IMR-90 (cell line): ENCODE data around the gene RUNX3. TPM values are rescaled to one million over a fixed set of nuclear protein-coding genes. Genes with fewer than 3 reads are reported as not detected.

Experiments used
- ATAC-seq: fragments of 200-7000 bp; cut with Tn5 transposase; 2 replicates; pipeline ENCODE4 v1.9.1; 2020; ENCODE audit warnings: low read depth, mild to moderate bottlenecking, moderate library complexity
- BruUV-seq: library from RNA; stranded (reverse); fragments of 400-500 nt; replicated peaks from 2 replicates; lab custom pipeline; 2021; lab: Mats Ljungman, UMichigan
- CTCF ChIA-PET: fragments of 300-600 bp; formaldehyde crosslinking; extraction: SDS; loops from one replicate; lab custom pipeline; 2021; ENCODE audit warnings: antibody characterized with exemption; lab: Yijun Ruan, JAX
- POLR2A ChIA-PET: fragments of 300-600 bp; sonication (Branson Sonifier 250); formaldehyde crosslinking; loops from one replicate; lab custom pipeline; 2022; ENCODE audit warnings: antibody characterized with exemption; ENCODE audit not compliant: unreplicated experiment; lab: Charles Lee
- DNase-seq: peaks from one replicate; pipeline ENCODE4 v3.0.0; 2013
- H2AFZ ChIP-seq: replicated peaks from 2 replicates; pipeline ENCODE3; 2013; ENCODE audit warnings: low read length, mild to moderate bottlenecking; ENCODE audit not compliant: poor library complexity
- H2AK5ac ChIP-seq: 2 replicates; pipeline ENCODE4 v1.6.1; 2013; ENCODE audit warnings: low read depth, low read length, inconsistent platforms
- H2AK9ac ChIP-seq: replicated peaks from 2 replicates; pipeline ENCODE3; 2013; ENCODE audit warnings: mild to moderate bottlenecking, low read depth, low read length, moderate library complexity; ENCODE audit not compliant: poor library complexity
- H2BK120ac ChIP-seq: 2 replicates; pipeline ENCODE4 v1.6.1; 2013; ENCODE audit warnings: low read depth, low read length, inconsistent platforms
- H2BK15ac ChIP-seq: 3 replicates; pipeline ENCODE4 v1.6.1; 2013; ENCODE audit warnings: low read depth, low read length, inconsistent platforms
- H2BK20ac ChIP-seq: 2 replicates; pipeline ENCODE4 v1.6.1; 2013; ENCODE audit warnings: low read depth, mild to moderate bottlenecking, inconsistent platforms, low read length, moderate library complexity
- H2BK5ac ChIP-seq: 2 replicates; pipeline ENCODE4 v1.6.1; 2013; ENCODE audit warnings: mild to moderate bottlenecking, low read depth, low read length, inconsistent platforms; ENCODE audit not compliant: poor library complexity, severe bottlenecking
- H3K14ac ChIP-seq: replicated peaks from 2 replicates; pipeline ENCODE4 v1.6.1; 2013; ENCODE audit warnings: low read depth, low read length, inconsistent platforms
- H3K18ac ChIP-seq: 2 replicates; pipeline ENCODE4 v1.6.1; 2013; ENCODE audit warnings: low read depth, low read length, control low read depth
- H3K23ac ChIP-seq: 2 replicates; pipeline ENCODE4 v1.6.1; 2013; ENCODE audit warnings: low read depth, low read length, inconsistent platforms
- H3K27ac ChIP-seq: 2 replicates; pipeline ENCODE4 v1.5.1; 2013; ENCODE audit warnings: mild to moderate bottlenecking, control low read depth, low read length; ENCODE audit not compliant: insufficient read depth
- H3K27me3 ChIP-seq: 2 replicates; pipeline ENCODE4 v1.6.1; 2013; ENCODE audit warnings: low read length; ENCODE audit not compliant: control insufficient read depth, insufficient read depth
- H3K36me3 ChIP-seq: 2 replicates; pipeline ENCODE4 v1.6.1; 2013; ENCODE audit warnings: low read length, mixed read lengths; ENCODE audit not compliant: control insufficient read depth, insufficient read depth
- H3K4ac ChIP-seq: 2 replicates; pipeline ENCODE4 v1.6.1; 2013; ENCODE audit warnings: low read depth, low read length, inconsistent platforms
- H3K4me1 ChIP-seq: 2 replicates; pipeline ENCODE4 v1.6.1; 2013; ENCODE audit warnings: low read length, mixed read lengths; ENCODE audit not compliant: control insufficient read depth, insufficient read depth
- H3K4me2 ChIP-seq: 2 replicates; pipeline ENCODE4 v1.6.1; 2013; ENCODE audit warnings: low read depth, mild to moderate bottlenecking, control low read depth, low read length, moderate library complexity
- H3K4me3 ChIP-seq: 2 replicates; pipeline ENCODE4 v1.5.1; 2013; ENCODE audit warnings: low read depth, mild to moderate bottlenecking, control low read depth, low read length, moderate library complexity; ENCODE audit not compliant: insufficient read depth
- H3K56ac ChIP-seq: 2 replicates; pipeline ENCODE4 v1.6.1; 2013; ENCODE audit warnings: low read length, inconsistent platforms; ENCODE audit not compliant: insufficient read depth; ENCODE audit errors: extremely low read depth
- H3K79me1 ChIP-seq, 2 experiments: 2 replicates each; pipeline ENCODE4 v1.6.1; 2013; ENCODE audit warnings: low read length in 2 of 2, inconsistent platforms in 1 of 2, low read depth in 1 of 2
- H3K9ac ChIP-seq: 2 replicates; pipeline ENCODE4 v1.6.1; 2013; ENCODE audit warnings: low read depth, low read length, control low read depth
- H3K9me1 ChIP-seq: 2 replicates; pipeline ENCODE4 v1.6.1; 2013; ENCODE audit warnings: low read length, inconsistent platforms; ENCODE audit not compliant: insufficient read depth
- H3K9me3 ChIP-seq: 2 replicates; pipeline ENCODE4 v1.6.1; 2013; ENCODE audit warnings: low read length; ENCODE audit not compliant: control insufficient read depth, insufficient read depth
- H4K20me1 ChIP-seq: 2 replicates; pipeline ENCODE4 v1.6.1; 2013; ENCODE audit warnings: low read length, inconsistent platforms; ENCODE audit not compliant: insufficient read depth
- H4K5ac ChIP-seq: 2 replicates; pipeline ENCODE4 v1.6.1; 2013; ENCODE audit warnings: mild to moderate bottlenecking, low read depth, low read length, control low read depth
- H4K8ac ChIP-seq, 2 experiments: 2 replicates each; pipeline ENCODE4 v1.6.1; 2013; ENCODE audit warnings: low read depth in 2 of 2, low read length in 2 of 2, control low read depth in 1 of 2, inconsistent platforms in 1 of 2
- H4K91ac ChIP-seq: 2 replicates; pipeline ENCODE4 v1.6.1; 2013; ENCODE audit warnings: low read depth, low read length, inconsistent platforms; ENCODE audit not compliant: insufficient read depth
- BHLHE40 ChIP-seq: fragments of 150-350 bp; IDR thresholded peaks from 2 replicates; pipeline ENCODE4 v1.6.1; 2016; ENCODE audit warnings: mild to moderate bottlenecking, low read depth, low read length
- CEBPB ChIP-seq: IDR thresholded peaks from 2 replicates; pipeline ENCODE4 v1.6.1; 2012; ENCODE audit warnings: low read depth, low read length, improper control_type of control experiment
- FOS ChIP-seq: fragments of 150-350 bp; IDR thresholded peaks from 2 replicates; pipeline ENCODE4 v1.6.1; 2016; ENCODE audit warnings: low read depth, low read length
- MAFK ChIP-seq: IDR thresholded peaks from 2 replicates; pipeline ENCODE4 v1.6.1; 2012; ENCODE audit warnings: low read depth, low read length, improper control_type of control experiment
- POLR2A ChIP-seq: IDR thresholded peaks from 2 replicates; pipeline ENCODE4 v1.6.1; 2012; ENCODE audit warnings: mild to moderate bottlenecking, low read depth, low read length
- RAD21 ChIP-seq: IDR thresholded peaks from 2 replicates; pipeline ENCODE4 v1.6.1; 2012; ENCODE audit warnings: low read length, improper control_type of control experiment
- RCOR1 ChIP-seq: IDR thresholded peaks from 2 replicates; pipeline ENCODE4 v1.6.1; 2012; ENCODE audit warnings: mild to moderate bottlenecking, low read length, improper control_type of control experiment; ENCODE audit not compliant: insufficient replicate concordance
- RFX5 ChIP-seq: IDR thresholded peaks from 2 replicates; pipeline ENCODE4 v1.8.0; 2012; ENCODE audit warnings: low read depth, mild to moderate bottlenecking, low read length, moderate library complexity
- SMC3 ChIP-seq: fragments of 150-350 bp; IDR thresholded peaks from 2 replicates; pipeline ENCODE4 v1.6.1; 2016; ENCODE audit warnings: low read depth, mild to moderate bottlenecking, antibody characterized with exemption, low read length, moderate library complexity
- WGBS, 2 experiments: methylation state at CpG; one replicate each; pipeline versions ENCODE4 v1.1.5 to v1.1.7; 2013; ENCODE audit warnings: missing lambda C conversion rate in 2 of 2; ENCODE audit not compliant: insufficient read length in 1 of 2; ENCODE audit errors: extremely low coverage in 2 of 2; 5-methylcytosine and 5-hydroxymethylcytosine counted together
- dilution Hi-C: fragments of 300-500 bp; cut with HindIII; formaldehyde crosslinking; loops from one replicate; pipeline ENCODE4 v1.14.3; 2018; ENCODE audit warnings: low sequenced_read_pairs; ENCODE audit not compliant: unreplicated experiment
- in situ Hi-C: fragments of 300-500 bp; cut with MboI; formaldehyde crosslinking; loops from 3 replicates; pipeline ENCODE4 v1.14.3; 2019; ENCODE audit warnings: low sequenced_read_pairs, inconsistent platforms, mixed read lengths
- intact Hi-C: fragments of 100-400 bp; cut with micrococcal nuclease; formaldehyde crosslinking; loops from 2 replicates; pipeline ENCODE4 v1.10.0; 2022
- polyA plus RNA-seq, 3 experiments: library from polyadenylated mRNA; depleted of rRNA; stranded (reverse); fragments of >200 nt; gene quantifications; 2 replicates each; pipeline ENCODE4 v1.2.3, GENCODE V29; 2012; ENCODE audit warnings: low replicate concordance in 1 of 3
- total RNA-seq: library from RNA; depleted of rRNA; stranded (reverse); fragments of >200 nt; gene quantifications from 2 replicates; pipeline ENCODE4 v1.2.3, GENCODE V29; 2012
- TF ChIP-seq, protein P1 (sequence below): conservative IDR thresholded peaks from 2 replicates; pipeline ENCODE4 v1.5.1; 2012; ENCODE audit warnings: mild to moderate bottlenecking, low read depth, low read length, improper control_type of control experiment
- TF ChIP-seq, protein P2 (sequence below): fragments of 150-350 bp; IDR thresholded peaks from 2 replicates; pipeline ENCODE4 v1.6.1; 2016; ENCODE audit warnings: low read depth, mild to moderate bottlenecking, low read length, moderate library complexity, borderline replicate concordance
- TF ChIP-seq, protein P3 (sequence below): fragments of 150-350 bp; IDR thresholded peaks from 2 replicates; pipeline ENCODE4 v1.6.1; 2017; ENCODE audit warnings: mild to moderate bottlenecking, antibody characterized with exemption, low read length, low read depth

Gene RUNX3
- total and polyA plus RNA-seq, 2 of the 4 experiments (the other 2 are of a cell fraction) = 0.07 TPM; not detected in 1

DNA sequence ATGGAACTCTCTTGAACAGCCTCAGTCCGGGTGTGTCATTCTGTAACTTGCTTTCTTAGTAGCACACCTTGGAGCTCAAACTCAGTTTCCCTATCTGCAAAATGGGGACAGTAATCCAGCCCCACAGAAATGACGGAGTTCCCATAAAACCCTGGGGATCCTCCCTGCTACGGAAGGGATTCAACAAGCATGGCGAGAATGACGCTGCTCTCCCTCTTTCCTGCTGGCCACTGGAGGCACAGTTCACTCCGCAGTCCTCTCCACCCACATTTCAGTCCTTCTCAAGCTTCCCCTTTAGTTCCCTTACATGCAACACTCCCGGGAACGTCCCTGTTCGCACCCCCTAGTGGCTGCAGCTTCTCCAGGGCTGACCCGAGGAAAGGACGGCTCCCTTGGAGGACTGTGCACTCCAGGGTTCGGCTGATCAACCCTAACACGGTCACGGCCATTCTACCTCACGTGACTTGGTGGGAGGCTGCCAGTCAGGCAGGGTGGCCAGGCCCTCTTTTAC lies 20.6 kb downstream of the RUNX3 start:
- no peaks in the 10 kb centered on the region for H4K20me1 ChIP-seq
- H3K18ac ChIP-seq = no peak overlapping the region
- no peaks in the 10 kb centered on the region for H3K9me1 ChIP-seq
- H3K9me3 ChIP-seq = peaks cover 1% of the 10 kb centered on the region; the same call in 1 of the 2 replicates
- H2BK20ac ChIP-seq = no peak overlapping the region
- TF ChIP-seq SMC3 = peak; percentile 42; the same call in 1 of the 2 replicates
- TF ChIP-seq RFX5 = no peak
- TF ChIP-seq, protein P1, sequence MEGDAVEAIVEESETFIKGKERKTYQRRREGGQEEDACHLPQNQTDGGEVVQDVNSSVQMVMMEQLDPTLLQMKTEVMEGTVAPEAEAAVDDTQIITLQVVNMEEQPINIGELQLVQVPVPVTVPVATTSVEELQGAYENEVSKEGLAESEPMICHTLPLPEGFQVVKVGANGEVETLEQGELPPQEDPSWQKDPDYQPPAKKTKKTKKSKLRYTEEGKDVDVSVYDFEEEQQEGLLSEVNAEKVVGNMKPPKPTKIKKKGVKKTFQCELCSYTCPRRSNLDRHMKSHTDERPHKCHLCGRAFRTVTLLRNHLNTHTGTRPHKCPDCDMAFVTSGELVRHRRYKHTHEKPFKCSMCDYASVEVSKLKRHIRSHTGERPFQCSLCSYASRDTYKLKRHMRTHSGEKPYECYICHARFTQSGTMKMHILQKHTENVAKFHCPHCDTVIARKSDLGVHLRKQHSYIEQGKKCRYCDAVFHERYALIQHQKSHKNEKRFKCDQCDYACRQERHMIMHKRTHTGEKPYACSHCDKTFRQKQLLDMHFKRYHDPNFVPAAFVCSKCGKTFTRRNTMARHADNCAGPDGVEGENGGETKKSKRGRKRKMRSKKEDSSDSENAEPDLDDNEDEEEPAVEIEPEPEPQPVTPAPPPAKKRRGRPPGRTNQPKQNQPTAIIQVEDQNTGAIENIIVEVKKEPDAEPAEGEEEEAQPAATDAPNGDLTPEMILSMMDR = peak; percentile 48
- TF ChIP-seq POLR2A = no peak
- TF ChIP-seq RAD21 = peak; percentile 45
- TF ChIP-seq, protein P2, sequence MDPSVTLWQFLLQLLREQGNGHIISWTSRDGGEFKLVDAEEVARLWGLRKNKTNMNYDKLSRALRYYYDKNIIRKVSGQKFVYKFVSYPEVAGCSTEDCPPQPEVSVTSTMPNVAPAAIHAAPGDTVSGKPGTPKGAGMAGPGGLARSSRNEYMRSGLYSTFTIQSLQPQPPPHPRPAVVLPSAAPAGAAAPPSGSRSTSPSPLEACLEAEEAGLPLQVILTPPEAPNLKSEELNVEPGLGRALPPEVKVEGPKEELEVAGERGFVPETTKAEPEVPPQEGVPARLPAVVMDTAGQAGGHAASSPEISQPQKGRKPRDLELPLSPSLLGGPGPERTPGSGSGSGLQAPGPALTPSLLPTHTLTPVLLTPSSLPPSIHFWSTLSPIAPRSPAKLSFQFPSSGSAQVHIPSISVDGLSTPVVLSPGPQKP = no peak
- no peak for TF ChIP-seq CEBPB
- no peak for TF ChIP-seq FOS
- TF ChIP-seq, protein P3, sequence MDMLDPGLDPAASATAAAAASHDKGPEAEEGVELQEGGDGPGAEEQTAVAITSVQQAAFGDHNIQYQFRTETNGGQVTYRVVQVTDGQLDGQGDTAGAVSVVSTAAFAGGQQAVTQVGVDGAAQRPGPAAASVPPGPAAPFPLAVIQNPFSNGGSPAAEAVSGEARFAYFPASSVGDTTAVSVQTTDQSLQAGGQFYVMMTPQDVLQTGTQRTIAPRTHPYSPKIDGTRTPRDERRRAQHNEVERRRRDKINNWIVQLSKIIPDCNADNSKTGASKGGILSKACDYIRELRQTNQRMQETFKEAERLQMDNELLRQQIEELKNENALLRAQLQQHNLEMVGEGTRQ = no peak
- peak; percentile 65 for TF ChIP-seq RCOR1
- TF ChIP-seq MAFK = no peak
- no peak for TF ChIP-seq BHLHE40
- H3K9ac ChIP-seq = no peak overlapping the region
- no peak overlapping the region for H3K56ac ChIP-seq
- BruUV-seq = no TSS peak
- H3K14ac ChIP-seq = no peak overlapping the region
- H3K4me1 ChIP-seq = peaks cover 2% of the 10 kb centered on the region; the same call in 1 of the 2 replicates
- no peak overlapping the region for H4K8ac ChIP-seq
- no peak overlapping the region for H4K91ac ChIP-seq
- H2BK5ac ChIP-seq = no peak overlapping the region
- H3K79me1 ChIP-seq = no peaks in the 10 kb centered on the region
- in situ Hi-C loops (no loop called here), intact Hi-C loops (no loop called here), dilution Hi-C loops (no loop called here)
- H3K27ac ChIP-seq = no peak overlapping the region
- peak overlapping the region; percentile 28 for H2AK9ac ChIP-seq
- no peak overlapping the region for H2BK120ac ChIP-seq
- H3K23ac ChIP-seq = no peak overlapping the region
- H3K36me3 ChIP-seq = no peaks in the 10 kb centered on the region
- no peak overlapping the region for H3K4me3 ChIP-seq
- ChIA-PET POLR2A (no interaction called here), CTCF (interaction anchor here (1.0 kb wide), 1 partner anchor 62 kb away, joined by 3 read pairs; no protein-coding TSS in a partner anchor)
- H3K4me2 ChIP-seq = no peak overlapping the region
- peak; percentile 61 for DNase-seq
- no peak overlapping the region for H3K4ac ChIP-seq
- 52% methylated on average over 5 of the region's 15 CpGs; no CpG with 5 or more reads in 1 of the 2 experiments for WGBS, 2 experiments
- H2AK5ac ChIP-seq = no peak overlapping the region
- no peak overlapping the region for H4K5ac ChIP-seq
- no peak overlapping the region for H2BK15ac ChIP-seq
- peak; percentile 78 for ATAC-seq
- peak overlapping the region; percentile 69 for H2AFZ ChIP-seq
- H3K27me3 ChIP-seq = peaks cover 6% of the 10 kb centered on the region; the same call in 1 of the 2 replicates
